HepG2 (cell line): Measurements from ENCODE around the gene VPS37D. TPM values are rescaled to one million over a fixed set of nuclear protein-coding genes. Genes with fewer than 3 reads are reported as not detected.

Experiments used
- CBFB ChIP-seq: sonication (generic); formaldehyde crosslinking; IDR thresholded peaks from 2 replicates; pipeline ENCODE4 v1.4.0; 2020; ENCODE audit warnings: missing genetic modification reagents
- EED ChIP-seq: sonication (generic); formaldehyde crosslinking; IDR thresholded peaks from 2 replicates; pipeline ENCODE4 v1.5.0; 2020; ENCODE audit warnings: mild to moderate bottlenecking, missing genetic modification reagents
- HNF4G ChIP-seq, 2 experiments: sonication (generic) in 1 of 2; formaldehyde crosslinking in 1 of 2; IDR thresholded peaks; 2 replicates each; pipeline versions ENCODE4 v1.4.0 to v1.6.1; 2011 to 2020; ENCODE audit warnings: borderline replicate concordance in 2 of 2, low read depth in 2 of 2, mild to moderate bottlenecking in 2 of 2, low read length in 1 of 2, missing genetic modification reagents in 1 of 2, moderate library complexity in 1 of 2
- MTF1 ChIP-seq: sonication (generic); formaldehyde crosslinking; IDR thresholded peaks from 2 replicates; pipeline ENCODE4 v1.5.0; 2020; ENCODE audit warnings: missing genetic modification reagents
- MYC ChIP-seq: sonication (generic); formaldehyde crosslinking; IDR thresholded peaks from 2 replicates; pipeline ENCODE4 v1.9.0; 2021; ENCODE audit warnings: missing genetic modification reagents, borderline replicate concordance
- PAWR ChIP-seq: sonication (generic); formaldehyde crosslinking; IDR thresholded peaks from 2 replicates; pipeline ENCODE4 v1.4.0; 2020; ENCODE audit warnings: missing genetic modification reagents, mild to moderate bottlenecking, borderline replicate concordance
- PLRG1 ChIP-seq: fragments of 450-650 bp; conservative IDR thresholded peaks from 2 replicates; pipeline ENCODE4 v1.6.1; 2016
- POLR2AphosphoS5 ChIP-seq: IDR thresholded peaks from 2 replicates; pipeline ENCODE4 v1.6.1; 2012; ENCODE audit warnings: low read depth, low read length
- PPARG ChIP-seq: conservative IDR thresholded peaks from 2 replicates; pipeline ENCODE4 v1.6.1; 2016; ENCODE audit warnings: missing biosample characterization, missing genetic modification reagents
- RAD21 ChIP-seq: fragments of 450-650 bp; formaldehyde crosslinking; IDR thresholded peaks from 2 replicates; pipeline ENCODE4 v1.5.0; 2020; ENCODE audit warnings: mild to moderate bottlenecking
- RBFOX2 ChIP-seq: fragments of 200-400 bp; formaldehyde crosslinking; IDR thresholded peaks from 2 replicates; pipeline ENCODE4 v1.6.1; 2017; ENCODE audit warnings: low read depth, mild to moderate bottlenecking, low read length
- SKI ChIP-seq: fragments of 450-650 bp; IDR thresholded peaks from one replicate; pipeline ENCODE4 v1.6.1; 2018; ENCODE audit warnings: mild to moderate bottlenecking; ENCODE audit not compliant: partially characterized antibody
- SMARCE1 ChIP-seq: fragments of 450-650 bp; IDR thresholded peaks from 2 replicates; pipeline ENCODE4 v1.6.1; 2017; ENCODE audit warnings: borderline replicate concordance
- SOX6 ChIP-seq, 2 experiments: fragments of 450-650 bp in 1 of 2; sonication (generic) in 1 of 2; formaldehyde crosslinking in 1 of 2; IDR thresholded peaks; 2 replicates each; pipeline versions ENCODE4 v1.4.0 to v1.6.1; 2017 to 2020; ENCODE audit warnings: antibody characterized with exemption in 1 of 2, mild to moderate bottlenecking in 1 of 2, missing genetic modification reagents in 1 of 2
- SRY ChIP-seq: sonication (generic); formaldehyde crosslinking; IDR thresholded peaks from 2 replicates; pipeline ENCODE4 v1.8.0; 2022; ENCODE audit warnings: mild to moderate bottlenecking, missing genetic modification reagents
- YEATS2 ChIP-seq: sonication (generic); formaldehyde crosslinking; IDR thresholded peaks from 2 replicates; pipeline ENCODE4 v1.4.0; 2020; ENCODE audit warnings: missing genetic modification reagents, borderline replicate concordance
- ZFP36L1 ChIP-seq: sonication (generic); formaldehyde crosslinking; IDR thresholded peaks from 2 replicates; pipeline ENCODE4 v1.8.0; 2022; ENCODE audit warnings: mild to moderate bottlenecking, missing genetic modification reagents, moderate library complexity
- ZMYM2 ChIP-seq: sonication (generic); formaldehyde crosslinking; IDR thresholded peaks from 2 replicates; pipeline ENCODE4 v1.8.0; 2022; ENCODE audit warnings: mild to moderate bottlenecking, missing genetic modification reagents
- ZNF264 ChIP-seq: sonication (generic); formaldehyde crosslinking; IDR thresholded peaks from 2 replicates; pipeline ENCODE4 v1.4.0; 2020; ENCODE audit warnings: missing genetic modification reagents
- ZNF382 ChIP-seq: sonication (generic); formaldehyde crosslinking; IDR thresholded peaks from 2 replicates; pipeline ENCODE4 v1.5.0; 2020; ENCODE audit warnings: missing genetic modification reagents, mild to moderate bottlenecking, borderline replicate concordance
- ZNF44 ChIP-seq: sonication (generic); formaldehyde crosslinking; IDR thresholded peaks from 2 replicates; pipeline ENCODE4 v1.5.1; 2020; ENCODE audit warnings: mild to moderate bottlenecking, missing genetic modification reagents
- ZNF550 ChIP-seq: sonication (generic); formaldehyde crosslinking; IDR thresholded peaks from 2 replicates; pipeline ENCODE4 v1.4.0; 2020; ENCODE audit warnings: mild to moderate bottlenecking, missing genetic modification reagents, borderline replicate concordance
- ZNF598 ChIP-seq: sonication (generic); formaldehyde crosslinking; IDR thresholded peaks from 2 replicates; pipeline ENCODE4 v1.5.1; 2020; ENCODE audit warnings: mild to moderate bottlenecking, missing genetic modification reagents, borderline replicate concordance
- ZNF749 ChIP-seq: sonication (generic); formaldehyde crosslinking; IDR thresholded peaks from 2 replicates; pipeline ENCODE4 v1.8.0; 2022; ENCODE audit warnings: mild to moderate bottlenecking, missing genetic modification reagents, moderate library complexity, borderline replicate concordance
- ZSCAN21 ChIP-seq: sonication (generic); formaldehyde crosslinking; IDR thresholded peaks from 2 replicates; pipeline ENCODE4 v1.8.0; 2022; ENCODE audit warnings: mild to moderate bottlenecking, missing genetic modification reagents, moderate library complexity, borderline replicate concordance
- polyA plus RNA-seq, 8 experiments: library from polyadenylated mRNA; depleted of rRNA in 3 of 8; stranded (reverse) in 7 of 8; unstranded in 1 of 8; fragments of >200 nt; fragmentation: Illumina TruSeq in 4 of 8; extraction: Trizol in 4 of 8; gene quantifications; 2 replicates each; pipeline versions ENCODE4 v1.2.1 to v1.2.3, GENCODE V29; 2011 to 2016; ENCODE audit warnings: low read depth in 4 of 8, missing spikeins in 1 of 8, mixed read lengths in 1 of 8; ENCODE audit not compliant: insufficient read depth in 1 of 8
- total RNA-seq, 5 experiments: library from RNA; depleted of rRNA; stranded (reverse); fragments of >200 nt; fragmentation: Illumina TruSeq; extraction: Trizol; gene quantifications; 2 replicates each; pipeline ENCODE4 v1.2.3, GENCODE V29; 2016; ENCODE audit warnings: low read depth in 1 of 5
- TF ChIP-seq, protein P1 (sequence below): sonication (generic); formaldehyde crosslinking; IDR thresholded peaks from 2 replicates; pipeline ENCODE4 v1.4.0; 2020; ENCODE audit warnings: missing genetic modification reagents, mild to moderate bottlenecking, borderline replicate concordance
- TF ChIP-seq, protein P2 (sequence below): sonication (generic); formaldehyde crosslinking; IDR thresholded peaks from 2 replicates; pipeline ENCODE4 v1.4.0; 2020; ENCODE audit warnings: missing genetic modification reagents

Gene VPS37D
- total and polyA plus RNA-seq, 2 of the 13 experiments (the other 11 are each of a cell fraction or from before 2014, with no cell fraction given): 3.8 to 6.3 TPM

DNA sequence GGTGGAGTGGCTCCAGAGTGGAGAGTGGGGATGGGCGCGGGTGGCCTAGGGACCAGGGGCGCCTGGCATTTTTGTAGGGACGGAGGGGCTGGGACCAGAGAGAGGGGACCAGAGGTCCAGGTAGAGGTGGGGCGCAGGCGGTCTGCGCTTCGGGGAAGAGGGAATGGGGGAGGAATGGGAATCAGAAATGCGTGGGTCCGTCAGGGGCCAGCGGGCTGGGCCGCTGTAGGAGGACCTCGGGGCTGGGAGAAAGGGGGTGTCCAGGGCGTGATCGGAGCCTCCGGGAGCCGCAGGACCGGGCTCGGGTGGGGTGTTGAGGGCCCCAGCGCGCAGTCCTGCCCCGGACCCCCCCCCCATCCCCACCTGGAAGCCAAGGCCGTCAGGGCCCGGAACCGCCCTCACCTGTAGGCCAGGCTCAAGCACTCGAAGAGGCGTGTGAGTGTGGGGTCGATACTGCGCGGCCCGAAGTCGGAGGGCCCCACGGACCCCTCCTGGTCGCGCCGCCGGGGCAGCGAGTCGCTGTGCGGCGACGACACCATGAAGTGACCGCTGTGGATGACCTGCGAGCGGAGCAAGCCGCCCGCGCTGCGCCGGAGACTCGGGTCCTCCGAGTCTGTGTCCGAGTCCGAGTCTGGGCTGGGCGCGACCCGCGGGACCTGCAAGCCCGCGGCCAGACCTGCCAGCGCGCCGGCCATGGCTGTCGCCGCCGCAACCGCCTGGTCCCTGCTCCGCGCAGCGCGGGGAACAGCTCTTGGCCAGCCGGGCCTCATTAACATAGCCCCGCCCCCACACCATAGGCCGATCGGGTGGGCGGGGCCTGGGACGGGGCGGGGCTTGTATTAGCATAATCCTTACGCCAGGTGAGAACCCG, 43.6 kb upstream of the VPS37D start, which contains the start of gene MLXIPL (continued):
- TF ChIP-seq RBFOX2 (peak; percentile 99), ZNF598 (CRISPR knock-in tag) (0 out of 2 replicates have a peak, but pooled peaks have one; percentile 17), ZNF44 (CRISPR knock-in tag) (no peak; the same call in 1 of the 2 replicates), EED (CRISPR knock-in tag) (no peak; the same call in 1 of the 2 replicates), ZNF550 (CRISPR knock-in tag) (no peak), SMARCE1 (no peak), ZSCAN21 (CRISPR knock-in tag) (peak; percentile 72; the same call in 1 of the 2 replicates), PAWR (CRISPR knock-in tag) (no peak), SOX6 (IDR thresholded peaks at IDR 0.05) (no peak), SOX6 (CRISPR knock-in tag; IDR thresholded peaks at IDR 0.05) (no peak), ZMYM2 (CRISPR knock-in tag) (no peak), CBFB (CRISPR knock-in tag) (peak; percentile 67; the same call in 1 of the 2 replicates), RAD21 (CRISPR knock-in tag) (peak; percentile 58), ZNF749 (no peak), PPARG (peak; percentile 45; the same call in 1 of the 2 replicates), POLR2AphosphoS5 (peak; percentile 96), SRY (CRISPR knock-in tag) (peak; percentile 76), ZNF382 (CRISPR knock-in tag) (no peak), HNF4G (IDR thresholded peaks at IDR 0.05; ENCODE audit: borderline replicate concordance, low read depth, low read length) (no peak), HNF4G (CRISPR knock-in tag; IDR thresholded peaks at IDR 0.05; ENCODE audit: borderline replicate concordance, low read depth) (0 out of 2 replicates have a peak, but pooled peaks have one; percentile 30), YEATS2 (CRISPR knock-in tag) (no peak), MYC (CRISPR knock-in tag) (peak; percentile 69; the same call in 1 of the 2 replicates), SKI (peak; percentile 46), ZNF264 (CRISPR knock-in tag) (peak; percentile 50; the same call in 1 of the 2 replicates), ZFP36L1 (no peak), PLRG1 (no peak), MTF1 (CRISPR knock-in tag) (peak; percentile 66; the same call in 1 of the 2 replicates)
- TF ChIP-seq, protein P1, sequence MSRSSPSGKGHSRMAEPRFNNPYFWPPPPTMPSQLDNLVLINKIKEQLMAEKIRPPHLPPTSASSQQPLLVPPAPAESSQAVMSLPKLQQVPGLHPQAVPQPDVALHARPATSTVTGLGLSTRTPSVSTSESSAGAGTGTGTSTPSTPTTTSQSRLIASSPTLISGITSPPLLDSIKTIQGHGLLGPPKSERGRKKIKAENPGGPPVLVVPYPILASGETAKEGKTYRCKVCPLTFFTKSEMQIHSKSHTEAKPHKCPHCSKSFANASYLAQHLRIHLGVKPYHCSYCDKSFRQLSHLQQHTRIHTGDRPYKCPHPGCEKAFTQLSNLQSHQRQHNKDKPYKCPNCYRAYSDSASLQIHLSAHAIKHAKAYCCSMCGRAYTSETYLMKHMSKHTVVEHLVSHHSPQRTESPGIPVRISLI: no peak
- TF ChIP-seq, protein P2, sequence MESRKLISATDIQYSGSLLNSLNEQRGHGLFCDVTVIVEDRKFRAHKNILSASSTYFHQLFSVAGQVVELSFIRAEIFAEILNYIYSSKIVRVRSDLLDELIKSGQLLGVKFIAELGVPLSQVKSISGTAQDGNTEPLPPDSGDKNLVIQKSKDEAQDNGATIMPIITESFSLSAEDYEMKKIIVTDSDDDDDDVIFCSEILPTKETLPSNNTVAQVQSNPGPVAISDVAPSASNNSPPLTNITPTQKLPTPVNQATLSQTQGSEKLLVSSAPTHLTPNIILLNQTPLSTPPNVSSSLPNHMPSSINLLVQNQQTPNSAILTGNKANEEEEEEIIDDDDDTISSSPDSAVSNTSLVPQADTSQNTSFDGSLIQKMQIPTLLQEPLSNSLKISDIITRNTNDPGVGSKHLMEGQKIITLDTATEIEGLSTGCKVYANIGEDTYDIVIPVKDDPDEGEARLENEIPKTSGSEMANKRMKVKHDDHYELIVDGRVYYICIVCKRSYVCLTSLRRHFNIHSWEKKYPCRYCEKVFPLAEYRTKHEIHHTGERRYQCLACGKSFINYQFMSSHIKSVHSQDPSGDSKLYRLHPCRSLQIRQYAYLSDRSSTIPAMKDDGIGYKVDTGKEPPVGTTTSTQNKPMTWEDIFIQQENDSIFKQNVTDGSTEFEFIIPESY (CRISPR knock-in tag): no peak
